GM06990 (cell line): ENCODE data around the gene IP6K1.

Experiments
- DNase-seq: peaks from one replicate; pipeline ENCODE4 v3.0.0-alpha.2; 2011; ENCODE audit not compliant: insufficient read length; ENCODE audit errors: extremely low read depth
- H3K27me3 ChIP-seq: replicated peaks from 2 replicates; pipeline ENCODE4 v1.6.0; 2011; ENCODE audit warnings: low read length; ENCODE audit not compliant: control insufficient read depth, insufficient read depth
- H3K36me3 ChIP-seq: 2 replicates; pipeline ENCODE4 v1.5.1; 2011; ENCODE audit warnings: low read length; ENCODE audit not compliant: control insufficient read depth, insufficient read depth
- H3K4me3 ChIP-seq: replicated peaks from 2 replicates; pipeline ENCODE4 v1.5.1; 2011; ENCODE audit warnings: low read depth, mild to moderate bottlenecking, control low read depth, low read length
- TF ChIP-seq, protein P1 (sequence below): IDR thresholded peaks from 2 replicates; pipeline ENCODE4 v1.5.1; 2011; ENCODE audit warnings: low read length, control low read depth, mild to moderate bottlenecking, inconsistent platforms; ENCODE audit not compliant: insufficient read depth, poor library complexity, severe bottlenecking

IP6K1 gene

DNA sequence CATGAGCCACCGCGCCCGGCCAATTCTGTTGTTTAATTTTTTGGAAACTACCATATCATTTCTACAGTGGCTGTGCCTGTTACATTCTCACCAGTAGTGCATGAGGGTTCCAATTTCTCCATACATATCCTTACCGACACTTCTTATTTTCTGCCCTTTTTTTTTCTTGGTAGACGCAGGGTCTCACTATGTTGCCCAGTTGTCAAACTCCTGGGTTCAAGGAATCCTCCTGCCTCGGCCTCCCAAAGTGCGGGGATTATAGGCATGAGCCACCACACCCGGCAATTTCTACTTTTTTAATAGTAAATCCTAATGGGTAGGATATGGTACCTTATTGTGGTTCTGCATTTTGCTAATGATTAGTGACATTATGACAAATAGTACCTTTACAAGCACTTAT is 76.5 kb downstream of the IP6K1 start:
- TF ChIP-seq, protein P1, sequence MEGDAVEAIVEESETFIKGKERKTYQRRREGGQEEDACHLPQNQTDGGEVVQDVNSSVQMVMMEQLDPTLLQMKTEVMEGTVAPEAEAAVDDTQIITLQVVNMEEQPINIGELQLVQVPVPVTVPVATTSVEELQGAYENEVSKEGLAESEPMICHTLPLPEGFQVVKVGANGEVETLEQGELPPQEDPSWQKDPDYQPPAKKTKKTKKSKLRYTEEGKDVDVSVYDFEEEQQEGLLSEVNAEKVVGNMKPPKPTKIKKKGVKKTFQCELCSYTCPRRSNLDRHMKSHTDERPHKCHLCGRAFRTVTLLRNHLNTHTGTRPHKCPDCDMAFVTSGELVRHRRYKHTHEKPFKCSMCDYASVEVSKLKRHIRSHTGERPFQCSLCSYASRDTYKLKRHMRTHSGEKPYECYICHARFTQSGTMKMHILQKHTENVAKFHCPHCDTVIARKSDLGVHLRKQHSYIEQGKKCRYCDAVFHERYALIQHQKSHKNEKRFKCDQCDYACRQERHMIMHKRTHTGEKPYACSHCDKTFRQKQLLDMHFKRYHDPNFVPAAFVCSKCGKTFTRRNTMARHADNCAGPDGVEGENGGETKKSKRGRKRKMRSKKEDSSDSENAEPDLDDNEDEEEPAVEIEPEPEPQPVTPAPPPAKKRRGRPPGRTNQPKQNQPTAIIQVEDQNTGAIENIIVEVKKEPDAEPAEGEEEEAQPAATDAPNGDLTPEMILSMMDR, result no peak
- DNase-seq, result no peak
- no peak overlapping the region for H3K4me3 ChIP-seq
- H3K27me3 ChIP-seq, result no peaks in the 10 kb centered on the region
- H3K36me3 ChIP-seq, result peaks cover 13% of the 10 kb centered on the region

DNA sequence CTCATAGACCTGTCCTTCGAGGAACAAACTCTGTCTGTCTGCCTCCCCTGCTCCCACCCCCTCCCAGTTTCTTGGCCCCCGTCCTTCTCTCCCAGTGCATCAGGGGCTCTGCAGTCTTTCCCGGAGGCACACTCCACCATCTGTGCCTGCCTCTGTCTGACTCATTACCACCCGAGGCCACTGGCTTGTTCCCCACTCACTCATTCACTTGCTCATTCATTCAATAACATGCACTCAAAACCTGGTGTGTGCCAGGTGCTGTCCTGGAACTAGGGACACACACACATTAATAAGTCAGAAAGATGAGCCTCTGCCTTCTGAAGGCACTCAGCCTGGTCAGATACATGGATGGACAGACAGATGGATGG is 79.2 kb downstream of the IP6K1 start:
- Histone ChIP-seq H3K4me3 (no peak overlapping the region), H3K27me3 (no peaks in the 10 kb centered on the region), H3K36me3 (peaks cover 21% of the 10 kb centered on the region)
- TF ChIP-seq, protein P1, result no peak
- no peak for DNase-seq

DNA sequence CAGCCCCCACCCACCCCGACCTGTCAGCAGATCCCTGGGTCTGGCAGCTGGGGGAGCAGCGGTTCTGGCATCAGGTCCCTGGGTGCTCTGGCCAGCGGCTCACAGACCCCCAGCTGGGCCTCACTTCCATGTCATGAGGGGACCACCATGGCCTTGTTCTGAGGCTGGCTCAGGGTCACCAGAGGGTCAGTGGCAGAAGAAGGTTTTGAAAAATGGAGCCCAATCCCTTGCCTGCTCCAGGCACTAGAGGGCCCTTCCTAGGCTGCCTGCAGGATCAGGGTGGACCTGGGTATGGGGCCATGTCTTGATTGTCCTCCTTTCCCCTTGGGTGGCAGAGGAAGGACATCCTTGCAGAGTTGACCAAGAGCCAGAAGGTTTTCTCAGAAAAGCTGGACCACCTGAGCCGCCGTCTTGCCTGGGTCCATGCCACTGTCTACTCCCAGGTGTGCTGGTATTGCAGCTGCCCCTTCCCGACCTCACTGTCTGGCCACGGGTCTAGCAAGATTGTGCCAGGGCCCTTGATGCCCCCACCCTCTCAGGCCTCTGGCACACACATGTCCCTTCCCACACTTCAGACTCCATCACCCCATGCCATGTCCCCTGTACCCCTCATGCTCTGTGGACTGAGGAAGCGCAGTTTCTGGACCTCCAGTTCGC is 79.8 kb downstream of the IP6K1 start:
- TF ChIP-seq, protein P1, result no peak
- no peak for DNase-seq
- H3K27me3 ChIP-seq, result no peaks in the 10 kb centered on the region
- no peak overlapping the region for H3K4me3 ChIP-seq
- H3K36me3 ChIP-seq, result peaks cover 24% of the 10 kb centered on the region

DNA sequence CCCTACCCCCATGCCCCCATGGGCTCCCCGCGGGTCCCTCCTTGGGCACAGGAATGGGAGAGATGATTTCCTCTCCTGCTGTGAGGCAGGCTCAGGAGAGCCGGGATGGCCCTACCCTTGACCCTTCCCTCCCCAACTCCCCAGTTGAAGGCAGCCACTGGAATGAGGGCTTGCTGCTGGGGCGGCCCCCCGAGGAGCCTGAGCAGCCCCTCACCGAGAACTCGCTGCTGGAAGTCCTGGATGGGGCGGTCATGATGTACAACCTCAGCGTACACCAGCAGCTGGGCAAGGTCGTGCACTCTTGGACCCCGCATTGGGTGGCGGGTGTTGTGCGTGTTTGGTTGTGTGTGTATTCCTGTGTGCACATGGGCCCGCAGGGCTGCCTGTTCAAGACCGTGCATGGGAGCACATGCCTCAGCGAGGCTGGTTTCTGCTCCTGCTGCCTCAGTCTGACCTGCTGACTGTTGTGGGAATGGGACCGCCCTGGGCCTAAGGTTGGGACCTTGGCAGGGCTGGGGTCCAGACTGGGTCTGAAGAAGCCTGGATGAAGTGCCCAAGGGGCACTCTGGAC is 80.9 kb downstream of the IP6K1 start:
- peaks cover 26% of the 10 kb centered on the region for H3K36me3 ChIP-seq
- H3K27me3 ChIP-seq, result no peaks in the 10 kb centered on the region
- TF ChIP-seq, protein P1, result no peak
- peak; percentile 6 for DNase-seq
- no peak overlapping the region for H3K4me3 ChIP-seq

DNA sequence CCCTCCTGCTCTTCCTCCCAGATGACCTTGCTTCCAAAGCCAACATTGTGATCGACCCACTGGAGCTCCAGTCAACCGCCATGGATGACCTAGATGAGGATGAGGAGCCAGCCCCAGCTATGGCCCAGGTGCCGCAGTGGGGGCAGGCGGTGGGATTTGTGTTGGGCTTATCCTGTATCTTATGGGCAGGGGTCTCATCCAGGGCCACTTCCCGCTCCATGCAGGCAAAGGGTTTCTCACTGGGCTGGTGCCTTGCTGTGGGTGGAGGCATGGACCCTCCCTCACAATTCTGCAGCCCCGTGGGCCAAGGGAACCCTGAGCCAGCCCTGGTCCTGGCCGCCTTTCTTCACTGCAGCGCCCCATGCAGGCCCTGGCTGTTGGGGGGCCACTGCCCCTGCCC is 81.7 kb downstream of the IP6K1 start:
- peaks cover 32% of the 10 kb centered on the region for H3K36me3 ChIP-seq
- no peak for DNase-seq
- no peak overlapping the region for H3K4me3 ChIP-seq
- TF ChIP-seq, protein P1, result no peak
- no peaks in the 10 kb centered on the region for H3K27me3 ChIP-seq
